ENCODE measurements around the gene DLGAP1.

DNA sequence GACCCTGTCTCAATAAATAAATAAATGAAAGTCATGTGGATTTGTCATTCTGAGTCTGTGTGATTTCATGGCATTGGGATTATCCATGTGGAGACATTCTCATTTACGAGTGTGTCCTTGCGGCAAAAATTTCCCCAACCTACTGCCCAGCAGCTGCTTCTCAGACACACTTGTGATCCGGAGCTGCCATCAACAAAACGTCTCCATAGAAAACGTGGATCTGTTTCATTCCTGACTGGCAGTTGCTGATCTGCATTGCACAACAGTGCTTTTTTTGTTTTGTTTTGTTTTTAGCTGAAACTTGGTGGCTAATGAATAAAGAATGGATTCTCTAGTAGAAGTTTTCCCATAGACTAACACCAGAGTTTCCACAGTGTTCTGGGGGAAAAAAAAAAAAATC is 930.4 kb downstream of the DLGAP1 start:
- no peak for TF ChIP-seq CTCF (IDR thresholded peaks at IDR 0.05)
- no peak for TF ChIP-seq POLR2A (IDR thresholded peaks at IDR 0.05)

All from testis (tissue), 2 donors.